H9 (cell line): Measurements from ENCODE around the gene IGFL2. TPM values are rescaled to one million over a fixed set of nuclear protein-coding genes. Genes with fewer than 3 reads are reported as not detected.

ENCODE experiments used
- DNase-seq: peaks from one replicate; pipeline ENCODE4 v3.0.0-alpha.2; 2017
- H2AFZ ChIP-seq: one replicate; pipeline ENCODE4 v1.6.1; 2013; ENCODE audit warnings: mild to moderate bottlenecking, low read length, control low read depth, moderate library complexity
- H2AK5ac ChIP-seq: 2 replicates; pipeline ENCODE4 v1.6.1; 2013; ENCODE audit warnings: low read length, control low read depth, mixed read lengths; ENCODE audit not compliant: insufficient read length
- H2BK120ac ChIP-seq: one replicate; pipeline ENCODE4 v1.6.1; 2013; ENCODE audit warnings: low read depth, mild to moderate bottlenecking, low read length, control low read depth, inconsistent platforms; ENCODE audit not compliant: poor library complexity, severe bottlenecking
- H2BK12ac ChIP-seq: 2 replicates; pipeline ENCODE4 v1.6.1; 2013; ENCODE audit warnings: low read length, control low read depth, mixed read lengths, low read depth; ENCODE audit not compliant: insufficient read length
- H2BK15ac ChIP-seq: 2 replicates; pipeline ENCODE4 v1.6.1; 2013; ENCODE audit warnings: low read depth, low read length, control low read depth
- H2BK20ac ChIP-seq: one replicate; pipeline ENCODE4 v1.6.1; 2013; ENCODE audit warnings: low read depth, mild to moderate bottlenecking, low read length, control low read depth, inconsistent platforms; ENCODE audit not compliant: poor library complexity, severe bottlenecking
- H2BK5ac ChIP-seq: 2 replicates; pipeline ENCODE4 v1.6.1; 2013; ENCODE audit warnings: low read length, control low read depth, mixed read lengths; ENCODE audit not compliant: insufficient read length
- H3K14ac ChIP-seq: 2 replicates; pipeline ENCODE4 v1.6.1; 2013; ENCODE audit warnings: low read length, control low read depth; ENCODE audit not compliant: insufficient read depth
- H3K18ac ChIP-seq: 2 replicates; pipeline ENCODE4 v1.6.1; 2013; ENCODE audit warnings: low read depth, mild to moderate bottlenecking, mixed read lengths, low read length, control low read depth; ENCODE audit not compliant: insufficient read length
- H3K23ac ChIP-seq: 2 replicates; pipeline ENCODE4 v1.6.1; 2013; ENCODE audit warnings: low read length, control low read depth, mixed read lengths, low read depth; ENCODE audit not compliant: insufficient read length
- H3K23me2 ChIP-seq: 2 replicates; pipeline ENCODE4 v1.6.1; 2013; ENCODE audit warnings: low read depth, mild to moderate bottlenecking, mixed read lengths, low read length, control low read depth; ENCODE audit not compliant: insufficient read length, poor library complexity, severe bottlenecking
- H3K27ac ChIP-seq: 2 replicates; pipeline ENCODE4 v1.5.1; 2013; ENCODE audit warnings: low read length, control low read depth, mixed read lengths, low read depth; ENCODE audit not compliant: insufficient read length
- H3K27me3 ChIP-seq: 2 replicates; pipeline ENCODE4 v1.6.1; 2013; ENCODE audit warnings: low read length, control low read depth, inconsistent platforms; ENCODE audit not compliant: insufficient read depth
- H3K4ac ChIP-seq: 2 replicates; pipeline ENCODE4 v1.6.1; 2013; ENCODE audit warnings: low read depth, mild to moderate bottlenecking, control low read depth, inconsistent platforms, low read length, moderate library complexity
- H3K4me1 ChIP-seq: 2 replicates; pipeline ENCODE4 v1.6.1; 2013; ENCODE audit warnings: low read length, control low read depth, inconsistent platforms; ENCODE audit not compliant: insufficient read depth
- H3K4me2 ChIP-seq: 2 replicates; pipeline ENCODE4 v1.6.1; 2013; ENCODE audit warnings: low read length, control low read depth, mixed read lengths; ENCODE audit not compliant: insufficient read length, insufficient read depth
- H3K56ac ChIP-seq: 2 replicates; pipeline ENCODE4 v1.6.1; 2013; ENCODE audit warnings: low read depth, mild to moderate bottlenecking, mixed read lengths, low read length, control low read depth; ENCODE audit not compliant: insufficient read length
- H3K79me1 ChIP-seq: 2 replicates; pipeline ENCODE4 v1.6.1; 2013; ENCODE audit warnings: low read depth, mild to moderate bottlenecking, moderate library complexity, low read length, control low read depth, inconsistent platforms; ENCODE audit not compliant: insufficient read depth, poor library complexity, severe bottlenecking
- H3K79me2 ChIP-seq: 2 replicates; pipeline ENCODE4 v1.6.1; 2013; ENCODE audit warnings: low read length, control low read depth, inconsistent platforms; ENCODE audit not compliant: insufficient read depth
- H3K9ac ChIP-seq: 2 replicates; pipeline ENCODE4 v1.6.1; 2013; ENCODE audit warnings: low read length, control low read depth, mixed read lengths; ENCODE audit not compliant: insufficient read length; ENCODE audit errors: extremely low read depth
- H3K9me3 ChIP-seq: one replicate; pipeline ENCODE4 v1.6.1; 2013; ENCODE audit warnings: low read depth, low read length, inconsistent platforms; ENCODE audit not compliant: control insufficient read depth
- H3T11ph ChIP-seq: one replicate; pipeline ENCODE4 v1.6.1; 2013; ENCODE audit warnings: mild to moderate bottlenecking, low read length, control low read depth, inconsistent platforms
- H4K20me1 ChIP-seq: one replicate; pipeline ENCODE4 v1.6.1; 2013; ENCODE audit not compliant: control insufficient read depth, insufficient read length, insufficient read depth
- H4K5ac ChIP-seq: 2 replicates; pipeline ENCODE4 v1.6.1; 2013; ENCODE audit warnings: low read depth, mild to moderate bottlenecking, mixed read lengths, low read length, control low read depth; ENCODE audit not compliant: insufficient read length
- H4K8ac ChIP-seq: replicated peaks from 2 replicates; pipeline ENCODE4 v1.6.1; 2013; ENCODE audit warnings: low read length, control low read depth, mixed read lengths, low read depth; ENCODE audit not compliant: insufficient read length
- H4K91ac ChIP-seq: 2 replicates; pipeline ENCODE4 v1.6.1; 2013; ENCODE audit warnings: low read depth, mild to moderate bottlenecking, moderate library complexity, mixed read lengths, low read length, control low read depth; ENCODE audit not compliant: insufficient read length
- H3K27ac Mint-ChIP-seq, 3 experiments: 2 replicates in 2 of 3; 3 replicates in 1 of 3; pipeline ENCODE4 v1.8.0; 2020 to 2021; ENCODE audit warnings: mixed read lengths in 3 of 3, mild to moderate bottlenecking in 1 of 3, moderate library complexity in 1 of 3
- H3K27me3 Mint-ChIP-seq: 2 replicates; pipeline ENCODE4 v1.8.0; 2021; ENCODE audit warnings: low read depth, mild to moderate bottlenecking, moderate library complexity, mixed read lengths
- H3K36me3 Mint-ChIP-seq, 3 experiments: 2 replicates in 2 of 3; 3 replicates in 1 of 3; pipeline ENCODE4 v1.8.0; 2020 to 2021; ENCODE audit warnings: low read depth in 3 of 3, mixed read lengths in 3 of 3; ENCODE audit not compliant: insufficient read depth in 1 of 3
- H3K4me1 Mint-ChIP-seq, 2 experiments: 2 replicates each; pipeline ENCODE4 v1.8.0; 2020; ENCODE audit warnings: mixed read lengths in 2 of 2
- H3K4me3 Mint-ChIP-seq, 2 experiments: 2 replicates in 1 of 2; 3 replicates in 1 of 2; pipeline ENCODE4 v1.8.0; 2020 to 2021; ENCODE audit warnings: mild to moderate bottlenecking in 2 of 2, mixed read lengths in 2 of 2, moderate library complexity in 1 of 2
- H3K9me3 Mint-ChIP-seq, 2 experiments: 2 replicates in 1 of 2; 3 replicates in 1 of 2; pipeline ENCODE4 v1.8.0; 2020; ENCODE audit warnings: mild to moderate bottlenecking in 2 of 2, mixed read lengths in 2 of 2, moderate library complexity in 1 of 2
- CTCF ChIP-seq: fragments of 200-600 bp; sonication (generic); conservative IDR thresholded peaks from 3 replicates; pipeline ENCODE4 v1.8.0; 2021; ENCODE audit warnings: antibody characterized with exemption, mild to moderate bottlenecking
- WGBS: extraction: QIAGEN DNeasy Blood & Tissue Kit; methylation state at CpG from one replicate; pipeline ENCODE4 v1.1.7; 2013; ENCODE audit warnings: missing lambda C conversion rate, low lambda C conversion rate, mixed read lengths; ENCODE audit not compliant: insufficient read length; ENCODE audit errors: extremely low coverage; 5-methylcytosine and 5-hydroxymethylcytosine counted together
- total RNA-seq: library from RNA; stranded (reverse); gene quantifications from 2 replicates; pipeline ENCODE4 v1.2.1, GENCODE V29; 2021

IGFL2 gene
- total RNA-seq, 1 experiment from 2014 or later = not detected

- Mint-ChIP-seq H3K9me3 (peaks cover 0 to 6% of the 10 kb centered on the region in 2 experiments; a peak in 4 of 5 replicates), H3K4me3 (no peak overlapping the region), H3K27ac (no peak overlapping the region), H3K36me3 (no peaks in the 10 kb centered on the region; a peak in 1 of 7 replicates), H3K4me1 (peaks cover 3 to 4% of the 10 kb centered on the region in 2 experiments; a peak in 2 of 4 replicates), H3K27me3 (peaks cover 8% of the 10 kb centered on the region)
- Histone ChIP-seq H3K23me2 (no peaks in the 10 kb centered on the region), H3K27ac (no peak overlapping the region), H2BK12ac (no peak overlapping the region), H3K79me2 (no peaks in the 10 kb centered on the region), H4K8ac (no peak overlapping the region), H3K9me3 (no peaks in the 10 kb centered on the region), H2AFZ (no peak overlapping the region), H3K18ac (no peak overlapping the region), H3T11ph (no peak overlapping the region), H3K14ac (no peak overlapping the region), H2BK5ac (no peak overlapping the region), H3K79me1 (no peaks in the 10 kb centered on the region), H2BK120ac (no peak overlapping the region), H3K23ac (no peak overlapping the region), H2BK20ac (no peak overlapping the region), H4K91ac (no peak overlapping the region), H3K27me3 (no peaks in the 10 kb centered on the region), H3K4ac (no peak overlapping the region), H4K5ac (no peak overlapping the region), H3K4me1 (no peaks in the 10 kb centered on the region), H3K56ac (no peak overlapping the region), H2AK5ac (no peak overlapping the region), H3K9ac (no peak overlapping the region), H4K20me1 (no peaks in the 10 kb centered on the region), H2BK15ac (no peak overlapping the region), H3K4me2 (no peak overlapping the region)
- WGBS = no CpG with 5 or more reads among the region's 6 CpGs
- DNase-seq = no peak
- no peak for TF ChIP-seq CTCF
Observed at GRCh38 chr19:46181388-46181779, 33.3 kb downstream of the IGFL2 start.
